G401 (cell line): ENCODE measurements around the gene C1QTNF7. TPM values are rescaled to one million over a fixed set of nuclear protein-coding genes. Genes with fewer than 3 reads are reported as not detected.

ENCODE experiments used
- DNase-seq: peaks from one replicate; pipeline ENCODE4 v3.0.0-alpha.2; 2015; ENCODE audit warnings: low spot score
- in situ Hi-C: cut with HindIII; loops from 2 replicates; pipeline ENCODE4 v1.10.0; 2016; ENCODE audit warnings: low sequenced_read_pairs, mixed read lengths
- total RNA-seq: library from RNA; depleted of rRNA; stranded (reverse); fragments of >200 nt; shearing (Covaris generic); gene quantifications from 2 replicates; pipeline ENCODE4 v1.2.3, GENCODE V29; 2014

The C1QTNF7 gene
- total RNA-seq, 1 experiment from 2014 or later: not detected

GRCh38 chr4:15451181-15451865 lies 23.5 kb downstream of the C1QTNF7 start:
- no peak for DNase-seq
- in situ Hi-C loops: no loop called here

- in situ Hi-C loops: no loop called here
- DNase-seq: no peak
Observed at GRCh38 chr4:15451866-15452765, 24.3 kb downstream of the C1QTNF7 start.

- in situ Hi-C loops: no loop called here
- no peak for DNase-seq
Observed at GRCh38 chr4:15455290-15455689, 27.5 kb downstream of the C1QTNF7 start.

- in situ Hi-C loops: no loop called here
- DNase-seq: peak; percentile 81
Observed at GRCh38 chr4:15457406-15458201, 29.8 kb downstream of the C1QTNF7 start.

- DNase-seq: no peak
- in situ Hi-C loops: no loop called here
Observed at GRCh38 chr4:15458616-15459015, 30.8 kb downstream of the C1QTNF7 start.

GRCh38 chr4:15459706-15460105 lies 31.9 kb downstream of the C1QTNF7 start:
- no peak for DNase-seq
- in situ Hi-C loops: no loop called here

- in situ Hi-C loops: no loop called here
Observed at GRCh38 chr4:15466596-15466995, 38.8 kb downstream of the C1QTNF7 start.

GRCh38 chr4:15469402-15470127 lies 41.7 kb downstream of the C1QTNF7 start, which contains the start of gene CC2D2A:
Gene CC2D2A (plus strand): TSS chr4:15469882. CDS start chr4:15475933, 6,051 bp downstream.
- DNase-seq: peak; percentile 85
- in situ Hi-C loops: no loop called here

More at GRCh38 chr4:15466596-15466995, 38.8 kb downstream of the C1QTNF7 start:
- DNase-seq: no peak

GRCh38 chr4:15470128-15470475 lies 42.3 kb downstream of the C1QTNF7 start:
- in situ Hi-C loops: no loop called here
- peak; percentile 58 for DNase-seq

GRCh38 chr4:15476396-15476795 lies 48.6 kb downstream of the C1QTNF7 start:
- in situ Hi-C loops: no loop called here
- DNase-seq: no peak

GRCh38 chr4:15478724-15479088 lies 50.9 kb downstream of the C1QTNF7 start:
- DNase-seq: no peak
- in situ Hi-C loops: no loop called here

GRCh38 chr4:15479089-15479912 lies 51.5 kb downstream of the C1QTNF7 start:
- in situ Hi-C loops: no loop called here
- DNase-seq: peak; percentile 95

GRCh38 chr4:15479913-15480185 lies 52.0 kb downstream of the C1QTNF7 start:
- DNase-seq: no peak
- in situ Hi-C loops: no loop called here

GRCh38 chr4:15481961-15482745 lies 54.3 kb downstream of the C1QTNF7 start:
- in situ Hi-C loops: no loop called here
- no peak for DNase-seq

GRCh38 chr4:15482842-15483241 lies 55.0 kb downstream of the C1QTNF7 start:
- DNase-seq: no peak
- in situ Hi-C loops: no loop called here

- no peak for DNase-seq
- in situ Hi-C loops: no loop called here
Observed at GRCh38 chr4:15488136-15488535, 60.3 kb downstream of the C1QTNF7 start.

- in situ Hi-C loops: no loop called here
- DNase-seq: no peak
Observed at GRCh38 chr4:15488658-15489470, 61.0 kb downstream of the C1QTNF7 start.
